AG08395 (cell line): Measurements from ENCODE around the gene MYO7A.
A peak's percentile ranks its signal among the peaks of the same experiment; 100 is the strongest.

ENCODE experiments used
- DNase-seq: peaks from one replicate; pipeline ENCODE4 v3.0.0; 2012; ENCODE audit warnings: mixed read lengths, low spot score

The MYO7A gene

GRCh38 chr11:77111946-77112345, 16.1 kb upstream of the MYO7A start:
- no peak for DNase-seq

GRCh38 chr11:77112641-77113381, 15.2 kb upstream of the MYO7A start:
- no peak for DNase-seq

GRCh38 chr11:77113382-77114088, 14.5 kb upstream of the MYO7A start:
- peak; percentile 63 for DNase-seq

GRCh38 chr11:77114089-77114463, 14.0 kb upstream of the MYO7A start:
- no peak for DNase-seq

- DNase-seq, result no peak
These were observed 12.8 kb upstream of the MYO7A start for GRCh38 chr11:77115181-77115611.

- no peak for DNase-seq
These were observed 12.1 kb upstream of the MYO7A start for GRCh38 chr11:77115956-77116355.

GRCh38 chr11:77117492-77117891, 10.6 kb upstream of the MYO7A start:
- DNase-seq, result no peak

GRCh38 chr11:77118086-77118485, 10.0 kb upstream of the MYO7A start:
- DNase-seq, result no peak

GRCh38 chr11:77118971-77119370, 9.1 kb upstream of the MYO7A start:
- DNase-seq, result no peak

GRCh38 chr11:77119531-77119936, 8.5 kb upstream of the MYO7A start:
- DNase-seq, result no peak

GRCh38 chr11:77120571-77120970, 7.5 kb upstream of the MYO7A start:
- DNase-seq, result no peak

GRCh38 chr11:77121096-77121640, 6.9 kb upstream of the MYO7A start:
- no peak for DNase-seq

GRCh38 chr11:77121876-77122575, 6.0 kb upstream of the MYO7A start:
- no peak for DNase-seq

- no peak for DNase-seq
These were observed 5.4 kb upstream of the MYO7A start for GRCh38 chr11:77122576-77123212.

- DNase-seq, result no peak
These were observed 4.5 kb upstream of the MYO7A start for GRCh38 chr11:77123591-77123990.

- no peak for DNase-seq
These were observed 4.0 kb upstream of the MYO7A start for GRCh38 chr11:77124041-77124440.

- DNase-seq, result no peak
These were observed 3.6 kb upstream of the MYO7A start for GRCh38 chr11:77124488-77124887.

GRCh38 chr11:77125191-77125590, 2.9 kb upstream of the MYO7A start:
- DNase-seq, result no peak

- no peak for DNase-seq
These were observed 2.4 kb upstream of the MYO7A start for GRCh38 chr11:77125695-77126094.

GRCh38 chr11:77126156-77126775, 1.8 kb upstream of the MYO7A start:
- DNase-seq, result no peak

GRCh38 chr11:77126861-77127234, 1.2 kb upstream of the MYO7A start:
- no peak for DNase-seq
